Measurements from ENCODE around the gene RBBP4. TPM values are rescaled to one million over a fixed set of nuclear protein-coding genes. Genes with fewer than 3 reads are reported as not detected.

The RBBP4 gene
- total and polyA plus RNA-seq, 2 donors from 2014 or later = 49.5 to 177 TPM

- FAIRE-seq = no peak
Observed at GRCh38 chr1:32718527-32718926, 67.5 kb downstream of the RBBP4 start.

DNA sequence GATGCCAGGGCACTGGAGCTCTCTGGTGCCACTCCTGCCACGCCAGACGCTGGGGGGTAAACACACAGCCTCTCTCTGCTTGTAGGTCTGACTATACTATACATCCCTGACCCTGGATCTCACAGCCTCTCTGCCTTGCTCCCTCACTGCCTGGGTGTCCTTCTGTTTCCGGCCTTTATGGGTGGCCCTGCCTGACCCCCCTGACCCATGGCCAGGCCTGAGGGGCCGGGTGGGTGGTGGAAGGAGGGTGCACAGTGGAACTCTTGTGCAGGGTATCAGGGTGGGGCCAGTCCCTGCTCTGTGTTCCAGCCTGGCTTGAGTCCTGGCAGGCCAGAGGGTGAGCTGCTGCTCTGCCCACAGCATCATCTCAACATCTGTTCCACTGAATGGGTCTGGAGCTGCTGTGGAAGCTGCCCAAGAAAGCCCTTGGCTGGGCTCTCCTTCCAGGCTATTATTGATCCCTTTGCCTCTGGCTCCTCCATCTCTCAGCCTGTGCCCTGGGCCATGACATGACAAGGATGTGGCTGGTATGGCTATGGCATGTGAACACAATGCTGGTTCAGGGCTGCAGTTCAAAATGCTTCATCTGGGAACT is 68.8 kb downstream of the RBBP4 start:
- Histone ChIP-seq H3K4me3 (ENCODE audit: low read length in 3 of 3) (no peak overlapping the region), H3K27me3 (ENCODE audit: control insufficient read depth, insufficient read depth, low read length) (no peaks in the 10 kb centered on the region), H3K27ac (ENCODE audit: low read depth in 2 of 2, low read length in 2 of 2) (no peak overlapping the region), H3K36me3 (ENCODE audit: control insufficient read depth in 2 of 3, insufficient read depth in 3 of 3, low read length in 3 of 3) (no peaks in the 10 kb centered on the region), H3K4me1 (ENCODE audit: control insufficient read depth in 2 of 3, insufficient read depth in 2 of 3, low read depth in 1 of 3, low read length in 3 of 3) (peaks cover 0 to 8% (median 6%) of the 10 kb centered on the region in 3 donors), H3K9ac (ENCODE audit: low read length in 3 of 3) (no peak overlapping the region), H3K9me3 (ENCODE audit: control insufficient read depth in 2 of 3, insufficient read depth in 1 of 3, low read length in 3 of 3) (no peaks in the 10 kb centered on the region)
- intact Hi-C loops (cut with DNase I) = no loop called here
- TF ChIP-seq, protein P1, sequence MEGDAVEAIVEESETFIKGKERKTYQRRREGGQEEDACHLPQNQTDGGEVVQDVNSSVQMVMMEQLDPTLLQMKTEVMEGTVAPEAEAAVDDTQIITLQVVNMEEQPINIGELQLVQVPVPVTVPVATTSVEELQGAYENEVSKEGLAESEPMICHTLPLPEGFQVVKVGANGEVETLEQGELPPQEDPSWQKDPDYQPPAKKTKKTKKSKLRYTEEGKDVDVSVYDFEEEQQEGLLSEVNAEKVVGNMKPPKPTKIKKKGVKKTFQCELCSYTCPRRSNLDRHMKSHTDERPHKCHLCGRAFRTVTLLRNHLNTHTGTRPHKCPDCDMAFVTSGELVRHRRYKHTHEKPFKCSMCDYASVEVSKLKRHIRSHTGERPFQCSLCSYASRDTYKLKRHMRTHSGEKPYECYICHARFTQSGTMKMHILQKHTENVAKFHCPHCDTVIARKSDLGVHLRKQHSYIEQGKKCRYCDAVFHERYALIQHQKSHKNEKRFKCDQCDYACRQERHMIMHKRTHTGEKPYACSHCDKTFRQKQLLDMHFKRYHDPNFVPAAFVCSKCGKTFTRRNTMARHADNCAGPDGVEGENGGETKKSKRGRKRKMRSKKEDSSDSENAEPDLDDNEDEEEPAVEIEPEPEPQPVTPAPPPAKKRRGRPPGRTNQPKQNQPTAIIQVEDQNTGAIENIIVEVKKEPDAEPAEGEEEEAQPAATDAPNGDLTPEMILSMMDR (IDR thresholded peaks at IDR 0.05; ENCODE audit: borderline replicate concordance, extremely low read depth, insufficient read depth) = no peak
- FAIRE-seq = no peak
- no peak for DNase-seq

More at GRCh38 chr1:32718527-32718926, 67.5 kb downstream of the RBBP4 start:
- H3K27me3 ChIP-seq (ENCODE audit: control insufficient read depth, insufficient read depth, low read length) = no peaks in the 10 kb centered on the region
- H3K4me1 ChIP-seq (ENCODE audit: control insufficient read depth in 2 of 3, insufficient read depth in 2 of 3, low read depth in 1 of 3, low read length in 3 of 3) = peaks cover 0 to 8% (median 4%) of the 10 kb centered on the region in 3 donors
- no peak overlapping the region for H3K27ac ChIP-seq (ENCODE audit: low read depth in 2 of 2, low read length in 2 of 2)
- no peaks in the 10 kb centered on the region for H3K9me3 ChIP-seq (ENCODE audit: control insufficient read depth in 2 of 3, insufficient read depth in 1 of 3, low read length in 3 of 3)
- no peaks in the 10 kb centered on the region for H3K36me3 ChIP-seq (ENCODE audit: control insufficient read depth in 2 of 3, insufficient read depth in 3 of 3, low read length in 3 of 3)
- intact Hi-C loops (cut with DNase I) = no loop called here
- TF ChIP-seq, protein P1 (IDR thresholded peaks at IDR 0.05; ENCODE audit: borderline replicate concordance, extremely low read depth, insufficient read depth) = no peak
- H3K4me3 ChIP-seq (ENCODE audit: low read length in 3 of 3) = no peak overlapping the region
- DNase-seq = peak in 1 of 5 donors; percentile 30
- no peak overlapping the region for H3K9ac ChIP-seq (ENCODE audit: low read length in 3 of 3)

DNA sequence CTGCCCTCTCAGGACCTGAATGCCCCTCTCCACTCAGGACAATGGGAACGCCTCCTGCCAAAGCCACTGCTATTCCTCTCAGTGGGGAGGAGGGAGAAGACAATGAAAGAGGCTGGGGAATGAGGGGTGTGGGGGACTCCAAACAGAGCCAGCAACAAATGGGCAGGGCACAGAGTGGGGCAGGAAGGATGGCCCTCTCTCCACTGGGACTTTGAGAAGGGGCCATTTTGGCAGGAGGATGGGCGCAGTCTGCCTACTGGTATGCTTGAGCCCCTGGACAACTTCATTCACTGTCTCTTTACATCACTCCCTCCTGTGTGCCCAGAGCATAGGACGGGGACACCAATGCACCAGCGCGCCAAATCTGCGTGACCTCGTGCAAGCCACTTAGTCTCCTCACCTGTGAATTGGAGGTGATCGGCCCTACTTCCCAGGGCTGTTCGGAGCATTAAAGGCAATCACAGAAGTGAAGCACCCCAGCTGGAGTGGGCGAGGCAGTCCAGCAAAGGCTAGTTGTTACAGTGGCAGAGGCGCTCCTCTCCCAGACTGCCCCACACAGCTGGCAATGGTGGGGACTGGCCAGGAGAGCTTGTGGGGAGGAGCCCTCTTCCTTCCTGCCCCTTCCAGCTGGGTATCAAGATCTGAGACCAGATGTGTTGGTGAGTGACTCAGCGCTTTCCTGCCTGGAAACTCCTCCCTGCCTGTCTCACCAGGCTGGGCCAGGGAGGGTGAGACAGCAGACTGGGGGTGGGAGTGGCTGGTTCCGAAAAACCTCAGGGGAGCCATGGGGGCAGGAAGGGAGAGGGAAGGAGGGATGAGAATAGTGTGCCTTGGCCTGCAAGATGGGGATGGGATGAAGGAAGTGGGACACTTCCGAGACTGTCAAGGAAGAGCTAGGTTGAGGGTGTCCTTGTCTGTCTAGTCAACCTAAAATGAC is 73.9 kb downstream of the RBBP4 start:
- Histone ChIP-seq H3K36me3 (ENCODE audit: control insufficient read depth in 2 of 3, insufficient read depth in 3 of 3, low read length in 3 of 3) (no peaks in the 10 kb centered on the region), H3K27me3 (ENCODE audit: control insufficient read depth, insufficient read depth, low read length) (no peaks in the 10 kb centered on the region), H3K27ac (ENCODE audit: low read depth in 2 of 2, low read length in 2 of 2) (no peak overlapping the region), H3K9ac (ENCODE audit: low read length in 3 of 3) (no peak overlapping the region), H3K4me1 (ENCODE audit: control insufficient read depth in 2 of 3, insufficient read depth in 2 of 3, low read depth in 1 of 3, low read length in 3 of 3) (peaks cover 0 to 7% (median 0%) of the 10 kb centered on the region in 3 donors), H3K9me3 (ENCODE audit: control insufficient read depth in 2 of 3, insufficient read depth in 1 of 3, low read length in 3 of 3) (no peaks in the 10 kb centered on the region), H3K4me3 (ENCODE audit: low read length in 3 of 3) (no peak overlapping the region)
- intact Hi-C loops (cut with DNase I) = no loop called here
- no peak for FAIRE-seq
- peak in 2 of 5 donors; percentile 47 to 50 for DNase-seq
- TF ChIP-seq, protein P1 (IDR thresholded peaks at IDR 0.05; ENCODE audit: borderline replicate concordance, extremely low read depth, insufficient read depth) = no peak

Measured in kidney (tissue), 14 donors.